ENCODE measurements around the gene ENG.
A peak's percentile ranks its signal among the peaks of the same experiment; 100 is the strongest.
"Not testable (repeated sequence)": the region's sequence is repeated elsewhere in the genome, so short reads cannot be mapped to it uniquely, and the experiment has no call there.

ENG gene

GRCh38 chr9:127873223-127873691 is 18.8 kb upstream of the ENG start:
- Histone ChIP-seq H3K36me3 (ENCODE audit: control insufficient read depth, insufficient read depth, low read length) (no peaks in the 10 kb centered on the region), H3K27me3 (replicated peaks; ENCODE audit: control insufficient read depth, insufficient read depth, low read length) (no peaks in the 10 kb centered on the region), H3K4me3 (replicated peaks; ENCODE audit: low read depth, low read length) (no peak overlapping the region)
- TF ChIP-seq, protein P1, sequence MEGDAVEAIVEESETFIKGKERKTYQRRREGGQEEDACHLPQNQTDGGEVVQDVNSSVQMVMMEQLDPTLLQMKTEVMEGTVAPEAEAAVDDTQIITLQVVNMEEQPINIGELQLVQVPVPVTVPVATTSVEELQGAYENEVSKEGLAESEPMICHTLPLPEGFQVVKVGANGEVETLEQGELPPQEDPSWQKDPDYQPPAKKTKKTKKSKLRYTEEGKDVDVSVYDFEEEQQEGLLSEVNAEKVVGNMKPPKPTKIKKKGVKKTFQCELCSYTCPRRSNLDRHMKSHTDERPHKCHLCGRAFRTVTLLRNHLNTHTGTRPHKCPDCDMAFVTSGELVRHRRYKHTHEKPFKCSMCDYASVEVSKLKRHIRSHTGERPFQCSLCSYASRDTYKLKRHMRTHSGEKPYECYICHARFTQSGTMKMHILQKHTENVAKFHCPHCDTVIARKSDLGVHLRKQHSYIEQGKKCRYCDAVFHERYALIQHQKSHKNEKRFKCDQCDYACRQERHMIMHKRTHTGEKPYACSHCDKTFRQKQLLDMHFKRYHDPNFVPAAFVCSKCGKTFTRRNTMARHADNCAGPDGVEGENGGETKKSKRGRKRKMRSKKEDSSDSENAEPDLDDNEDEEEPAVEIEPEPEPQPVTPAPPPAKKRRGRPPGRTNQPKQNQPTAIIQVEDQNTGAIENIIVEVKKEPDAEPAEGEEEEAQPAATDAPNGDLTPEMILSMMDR (IDR thresholded peaks at IDR 0.05; ENCODE audit: insufficient read depth, low read length, poor library complexity, severe bottlenecking): no peak
- no peak for DNase-seq (ENCODE audit: extremely low read depth, insufficient read length)

GRCh38 chr9:127872369-127873222 is 18.1 kb upstream of the ENG start:
- Histone ChIP-seq H3K4me3 (replicated peaks; ENCODE audit: low read depth, low read length) (no peak overlapping the region), H3K27me3 (replicated peaks; ENCODE audit: control insufficient read depth, insufficient read depth, low read length) (no peaks in the 10 kb centered on the region), H3K36me3 (ENCODE audit: control insufficient read depth, insufficient read depth, low read length) (no peaks in the 10 kb centered on the region)
- TF ChIP-seq, protein P1 (IDR thresholded peaks at IDR 0.05; ENCODE audit: insufficient read depth, low read length, poor library complexity, severe bottlenecking): no peak
- no peak for DNase-seq (ENCODE audit: extremely low read depth, insufficient read length)

DNA sequence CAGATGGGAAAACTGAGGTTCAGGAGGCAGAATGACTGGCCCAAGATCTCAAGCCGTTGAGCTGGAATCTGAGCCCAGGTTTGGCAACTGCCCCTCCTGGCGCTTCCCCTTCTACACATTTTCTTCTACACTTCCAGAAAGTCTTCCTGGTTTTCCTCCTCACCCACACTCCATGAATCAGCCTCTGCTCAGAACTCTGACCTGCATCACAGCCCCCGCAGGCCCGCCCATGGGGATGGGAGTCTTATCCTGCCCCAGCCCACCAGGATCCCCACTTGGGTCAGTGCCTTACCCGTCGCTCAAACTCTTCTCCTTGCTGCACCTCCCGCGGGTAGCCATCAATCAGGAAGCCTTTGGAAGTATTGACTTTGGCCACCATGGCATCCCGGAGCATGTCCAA is 17.1 kb upstream of the ENG start:
- no peak overlapping the region for H3K4me3 ChIP-seq (replicated peaks; ENCODE audit: low read depth, low read length)
- no peak for DNase-seq (ENCODE audit: extremely low read depth, insufficient read length)
- no peaks in the 10 kb centered on the region for H3K27me3 ChIP-seq (replicated peaks; ENCODE audit: control insufficient read depth, insufficient read depth, low read length)
- TF ChIP-seq, protein P1 (IDR thresholded peaks at IDR 0.05; ENCODE audit: insufficient read depth, low read length, poor library complexity, severe bottlenecking): no peak
- no peaks in the 10 kb centered on the region for H3K36me3 ChIP-seq (ENCODE audit: control insufficient read depth, insufficient read depth, low read length)

GRCh38 chr9:127870887-127871286 is 16.4 kb upstream of the ENG start:
- H3K27me3 ChIP-seq (replicated peaks; ENCODE audit: control insufficient read depth, insufficient read depth, low read length): no peaks in the 10 kb centered on the region
- TF ChIP-seq, protein P1 (IDR thresholded peaks at IDR 0.05; ENCODE audit: insufficient read depth, low read length, poor library complexity, severe bottlenecking): no peak
- no peak for DNase-seq (ENCODE audit: extremely low read depth, insufficient read length)
- no peaks in the 10 kb centered on the region for H3K36me3 ChIP-seq (ENCODE audit: control insufficient read depth, insufficient read depth, low read length)
- no peak overlapping the region for H3K4me3 ChIP-seq (replicated peaks; ENCODE audit: low read depth, low read length)

DNA sequence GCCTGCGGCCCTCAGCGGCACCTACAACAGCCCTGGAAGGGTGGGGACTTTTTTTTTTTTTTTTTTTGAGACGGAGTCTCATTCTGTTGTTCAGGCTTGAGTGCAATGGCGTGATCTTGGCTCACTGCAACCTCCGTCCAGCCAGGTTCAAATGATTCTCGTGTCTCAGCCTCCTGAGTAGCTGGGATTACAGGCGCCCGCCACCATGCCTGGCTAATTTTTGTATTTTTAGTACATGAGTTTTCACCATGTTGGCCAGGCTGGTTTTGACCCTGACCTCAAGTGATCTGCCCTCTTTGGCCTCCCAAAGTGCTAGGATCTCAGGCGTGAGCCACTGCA is 15.7 kb upstream of the ENG start:
- H3K4me3 ChIP-seq (replicated peaks; ENCODE audit: low read depth, low read length); H3K36me3 ChIP-seq (ENCODE audit: control insufficient read depth, insufficient read depth, low read length); DNase-seq (ENCODE audit: extremely low read depth, insufficient read length); H3K27me3 ChIP-seq (replicated peaks; ENCODE audit: control insufficient read depth, insufficient read depth, low read length): not testable (repeated sequence)

DNA sequence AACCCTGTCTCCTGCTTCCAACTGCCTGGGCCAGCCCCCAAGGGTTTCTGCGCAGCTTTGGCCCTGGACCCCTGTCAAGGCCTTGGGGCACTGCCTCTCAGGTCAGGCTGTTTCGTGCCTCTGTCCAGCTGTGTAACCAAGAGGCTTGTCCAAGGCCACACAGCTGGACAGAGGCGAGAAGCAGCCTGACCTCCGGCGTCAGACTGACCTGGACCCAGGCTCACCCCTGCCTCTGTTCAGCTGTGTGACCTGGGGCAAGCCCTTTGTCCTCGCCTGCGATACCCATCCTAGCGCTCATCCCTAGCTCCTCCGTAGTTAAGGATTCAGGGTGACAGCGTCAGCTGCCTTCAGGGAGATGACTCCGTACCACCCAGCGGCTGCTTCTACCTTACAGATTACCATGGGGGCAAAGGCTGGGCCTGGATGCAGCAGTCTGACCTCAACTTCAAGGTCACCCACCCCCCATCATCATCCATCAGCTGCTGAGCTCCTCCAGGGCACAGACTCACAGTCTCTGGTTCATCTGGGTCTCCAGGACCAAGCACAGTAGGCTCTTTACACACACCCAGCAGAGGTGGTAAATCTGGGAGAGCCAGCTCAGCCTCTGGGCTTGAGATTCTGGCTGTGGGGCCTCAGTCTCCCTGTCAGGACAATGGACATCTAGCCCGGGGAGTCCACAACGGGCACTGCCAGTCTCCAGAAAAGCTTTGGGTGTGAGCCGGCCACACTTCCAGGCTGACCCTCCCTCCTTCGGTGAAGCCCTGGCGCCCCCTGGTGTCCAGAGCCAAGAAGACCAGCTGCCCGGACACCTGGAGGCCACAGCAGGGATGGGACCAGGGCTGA is 15.1 kb upstream of the ENG start:
- Histone ChIP-seq H3K4me3 (replicated peaks; ENCODE audit: low read depth, low read length) (no peak overlapping the region), H3K36me3 (ENCODE audit: control insufficient read depth, insufficient read depth, low read length) (no peaks in the 10 kb centered on the region), H3K27me3 (replicated peaks; ENCODE audit: control insufficient read depth, insufficient read depth, low read length) (no peaks in the 10 kb centered on the region)
- DNase-seq (ENCODE audit: extremely low read depth, insufficient read length): peak; percentile 74
- TF ChIP-seq, protein P1 (IDR thresholded peaks at IDR 0.05; ENCODE audit: insufficient read depth, low read length, poor library complexity, severe bottlenecking): peak; percentile 94

All from GM06990 (cell line).